Neural cell (in vitro differentiated cells): ENCODE data around the gene NMUR1. TPM values are rescaled to one million over a fixed set of nuclear protein-coding genes. Genes with fewer than 3 reads are reported as not detected.
"Not testable (repeated sequence)": the region's sequence is repeated elsewhere in the genome, so short reads cannot be mapped to it uniquely, and the experiment has no call there.

Source experiments
- H2AFZ ChIP-seq: fragments of 200-600, 300-800 bp; sonication (generic), shearing (Covaris generic); 2 replicates; pipeline ENCODE4 v1.6.0; 2014; ENCODE audit warnings: low read depth, mild to moderate bottlenecking, antibody characterized with exemption, low read length, moderate library complexity
- H3F3A ChIP-seq: fragments of 200-600 bp; shearing (Covaris generic); 2 replicates; pipeline ENCODE4 v1.6.1; 2016; ENCODE audit warnings: mild to moderate bottlenecking, moderate library complexity, mixed read lengths, antibody characterized with exemption, low read length; ENCODE audit not compliant: insufficient read depth, poor library complexity, severe bottlenecking
- H3K27ac ChIP-seq: fragments of 200-600, 300-800 bp; sonication (generic), shearing (Covaris generic); 2 replicates; pipeline ENCODE4 v1.5.1; 2014; ENCODE audit warnings: mild to moderate bottlenecking, low read length, moderate library complexity
- H3K27me3 ChIP-seq: fragments of 300-800, 200-600 bp; sonication (generic), shearing (Covaris generic); 2 replicates; pipeline ENCODE4 v1.6.0; 2014; ENCODE audit warnings: mild to moderate bottlenecking, low read depth, low read length, moderate library complexity; ENCODE audit not compliant: insufficient read depth
- H3K36me3 ChIP-seq: fragments of 300-800, 200-600 bp; sonication (generic), shearing (Covaris generic); 2 replicates; pipeline ENCODE4 v1.5.1; 2014; ENCODE audit warnings: mild to moderate bottlenecking, antibody characterized with exemption, low read length, moderate library complexity; ENCODE audit not compliant: insufficient read depth
- H3K4me2 ChIP-seq: fragments of 300-800, 200-600 bp; sonication (generic), shearing (Covaris generic); 2 replicates; pipeline ENCODE4 v1.6.0; 2014; ENCODE audit warnings: mild to moderate bottlenecking, low read length
- H3K4me3 ChIP-seq: fragments of 300-800, 200-600 bp; sonication (generic), shearing (Covaris generic); 2 replicates; pipeline ENCODE4 v1.5.1; 2014; ENCODE audit warnings: mild to moderate bottlenecking, low read length, moderate library complexity
- H3K79me2 ChIP-seq: fragments of 200-600 bp; shearing (Covaris generic); replicated peaks from 2 replicates; pipeline ENCODE4 v1.6.0; 2014; ENCODE audit warnings: mild to moderate bottlenecking, low read length, moderate library complexity; ENCODE audit not compliant: insufficient read depth
- H3K9ac ChIP-seq: fragments of 300-800, 200-600 bp; sonication (generic), shearing (Covaris generic); 2 replicates; pipeline ENCODE4 v1.6.1; 2016; ENCODE audit warnings: mild to moderate bottlenecking, low read length, mixed read lengths
- H3K9me2 ChIP-seq: fragments of 200-600 bp; shearing (Covaris generic); 2 replicates; pipeline ENCODE4 v1.6.1; 2016; ENCODE audit warnings: mild to moderate bottlenecking, low read length, mixed read lengths; ENCODE audit not compliant: insufficient read depth
- H3K9me3 ChIP-seq: fragments of 200-600, 300-800 bp; sonication (generic), shearing (Covaris generic); 2 replicates; pipeline ENCODE4 v1.6.1; 2016; ENCODE audit warnings: mild to moderate bottlenecking, mixed run types, low read length, moderate library complexity, mixed read lengths
- H4K20me1 ChIP-seq: fragments of 200-600 bp; shearing (Covaris generic); 2 replicates; pipeline ENCODE4 v1.6.1; 2016; ENCODE audit warnings: mild to moderate bottlenecking, mixed run types; ENCODE audit not compliant: insufficient read depth
- CTCF ChIP-seq: fragments of 450-650 bp; IDR thresholded peaks from 2 replicates; pipeline ENCODE4 v1.5.1; 2014; ENCODE audit warnings: antibody characterized with exemption, mild to moderate bottlenecking, moderate library complexity; ENCODE audit not compliant: poor library complexity, severe bottlenecking
- EP300 ChIP-seq: fragments of 450-650 bp; conservative IDR thresholded peaks from 2 replicates; pipeline ENCODE4 v1.6.1; 2014; ENCODE audit warnings: antibody characterized with exemption, mild to moderate bottlenecking, moderate library complexity; ENCODE audit not compliant: poor library complexity, severe bottlenecking
- EZH2 ChIP-seq: fragments of 200-600, 300-800 bp; shearing (Covaris generic), sonication (generic); IDR thresholded peaks from 2 replicates; pipeline ENCODE4 v1.6.1; 2014; ENCODE audit warnings: antibody characterized with exemption, low read length, borderline replicate concordance, mild to moderate bottlenecking; ENCODE audit not compliant: insufficient read depth, poor library complexity, severe bottlenecking
- MXI1 ChIP-seq: fragments of 450-650 bp; conservative IDR thresholded peaks from 2 replicates; pipeline ENCODE4 v1.6.1; 2014; ENCODE audit warnings: antibody characterized with exemption, mild to moderate bottlenecking; ENCODE audit not compliant: poor library complexity, severe bottlenecking
- POLR2AphosphoS5 ChIP-seq: IDR thresholded peaks from 2 replicates; pipeline ENCODE4 v1.6.1; 2012
- RAD21 ChIP-seq: fragments of 450-650 bp; conservative IDR thresholded peaks from 2 replicates; pipeline ENCODE4 v1.6.1; 2014; ENCODE audit warnings: antibody characterized with exemption, mild to moderate bottlenecking, moderate library complexity
- REST ChIP-seq: IDR thresholded peaks from 2 replicates; pipeline ENCODE4 v1.6.1; 2012; ENCODE audit warnings: borderline replicate concordance
- SMC3 ChIP-seq: fragments of 450-650 bp; conservative IDR thresholded peaks from 2 replicates; pipeline ENCODE4 v1.6.1; 2014; ENCODE audit warnings: antibody characterized with exemption, mild to moderate bottlenecking, moderate library complexity; ENCODE audit not compliant: poor library complexity
- TAF1 ChIP-seq: IDR thresholded peaks from 2 replicates; pipeline ENCODE4 v1.6.1; 2012; ENCODE audit warnings: low read depth
- polyA minus RNA-seq: library from RNA; depleted of rRNA, polyadenylated mRNA; stranded (reverse); fragments of >200 nt; gene quantifications from 2 replicates; pipeline ENCODE4 v1.2.3, GENCODE V29; 2014
- polyA plus RNA-seq: library from polyadenylated mRNA; depleted of rRNA; stranded (reverse); fragments of >200 nt; gene quantifications from 2 replicates; pipeline ENCODE4 v1.2.3, GENCODE V29; 2014

The NMUR1 gene
- not detected in 2 replicates for polyA plus RNA-seq
- polyA minus RNA-seq = not detected in 2 replicates

GRCh38 chr2:231530099-231531011 lies at the start of gene NMUR1:
Gene NMUR1, minus strand, starts transcription at chr2:231530445. Its CDS starts 84 bp downstream, at chr2:231530361.
- Histone ChIP-seq H3K79me2 (no peaks in the 10 kb centered on the region), H3F3A (no peaks in the 10 kb centered on the region), H4K20me1 (no peaks in the 10 kb centered on the region), H3K27ac (no peak within 1 kb of the TSS), H3K4me2 (no peak within 1 kb of the TSS), H2AFZ (no peak within 1 kb of the TSS), H3K36me3 (no peaks in the 10 kb centered on the region), H3K9me2 (no peaks in the 10 kb centered on the region), H3K27me3 (peaks cover 26% of the 10 kb centered on the region), H3K9me3 (no peaks in the 10 kb centered on the region), H3K4me3 (no peak within 1 kb of the TSS), H3K9ac (no peak within 1 kb of the TSS)
- TF ChIP-seq CTCF (peak; percentile 46), TAF1 (no peak)

GRCh38 chr2:231579560-231579959 lies 49.3 kb upstream of the NMUR1 start:
- H3K4me2 ChIP-seq = no peak overlapping the region
- no peak overlapping the region for H3K27ac ChIP-seq
- H3K4me3 ChIP-seq = no peak overlapping the region
- H3K79me2 ChIP-seq = no peaks in the 10 kb centered on the region
- no peaks in the 10 kb centered on the region for H3K36me3 ChIP-seq
- no peaks in the 10 kb centered on the region for H3K9me3 ChIP-seq
- no peaks in the 10 kb centered on the region for H3F3A ChIP-seq
- H4K20me1 ChIP-seq = no peaks in the 10 kb centered on the region
- H3K9ac ChIP-seq = no peak overlapping the region
- no peak overlapping the region for H2AFZ ChIP-seq
- TF ChIP-seq EZH2 (no peak), EP300 (no peak), POLR2AphosphoS5 (no peak), MXI1 (no peak), TAF1 (no peak), SMC3 (no peak), CTCF (no peak), RAD21 (no peak), REST (no peak)
- no peaks in the 10 kb centered on the region for H3K27me3 ChIP-seq
- no peaks in the 10 kb centered on the region for H3K9me2 ChIP-seq

- not testable (repeated sequence) for H3K27me3 ChIP-seq, H3K79me2 ChIP-seq, H3K4me3 ChIP-seq, H3K9me3 ChIP-seq, H3K4me2 ChIP-seq, H3K27ac ChIP-seq, H3K9me2 ChIP-seq, H2AFZ ChIP-seq, H3K36me3 ChIP-seq, H3K9ac ChIP-seq, H3F3A ChIP-seq, H4K20me1 ChIP-seq
These were observed 48.4 kb upstream of the NMUR1 start for GRCh38 chr2:231578655-231579054.
